Measurements from ENCODE around the gene DPP10.
"Not testable (repeated sequence)": the region's sequence is repeated elsewhere in the genome, so short reads cannot be mapped to it uniquely, and the experiment has no call there.

Gene DPP10

DNA sequence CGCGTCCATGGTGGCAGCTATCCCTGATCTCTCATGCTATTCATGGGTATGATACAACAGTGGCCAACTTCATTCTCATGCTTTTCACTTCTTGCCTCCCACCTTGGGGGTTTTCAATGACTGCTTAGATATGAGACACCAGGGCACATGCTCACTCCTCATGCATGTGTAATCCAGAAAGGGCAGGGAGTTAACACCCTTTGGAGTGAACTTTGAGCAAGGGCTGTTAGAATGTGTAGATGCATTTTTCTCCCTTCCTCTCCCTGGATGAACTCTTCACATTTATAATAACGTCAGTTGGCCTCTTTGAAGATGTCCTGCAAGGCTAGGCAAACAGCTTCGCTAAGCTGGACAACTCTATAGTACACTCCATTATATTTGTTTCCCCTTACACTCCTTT, 56.7 kb downstream of the DPP10 start:
- H3K4me3 ChIP-seq (ENCODE audit: low read length), result no peak overlapping the region
- TF ChIP-seq, protein P1, sequence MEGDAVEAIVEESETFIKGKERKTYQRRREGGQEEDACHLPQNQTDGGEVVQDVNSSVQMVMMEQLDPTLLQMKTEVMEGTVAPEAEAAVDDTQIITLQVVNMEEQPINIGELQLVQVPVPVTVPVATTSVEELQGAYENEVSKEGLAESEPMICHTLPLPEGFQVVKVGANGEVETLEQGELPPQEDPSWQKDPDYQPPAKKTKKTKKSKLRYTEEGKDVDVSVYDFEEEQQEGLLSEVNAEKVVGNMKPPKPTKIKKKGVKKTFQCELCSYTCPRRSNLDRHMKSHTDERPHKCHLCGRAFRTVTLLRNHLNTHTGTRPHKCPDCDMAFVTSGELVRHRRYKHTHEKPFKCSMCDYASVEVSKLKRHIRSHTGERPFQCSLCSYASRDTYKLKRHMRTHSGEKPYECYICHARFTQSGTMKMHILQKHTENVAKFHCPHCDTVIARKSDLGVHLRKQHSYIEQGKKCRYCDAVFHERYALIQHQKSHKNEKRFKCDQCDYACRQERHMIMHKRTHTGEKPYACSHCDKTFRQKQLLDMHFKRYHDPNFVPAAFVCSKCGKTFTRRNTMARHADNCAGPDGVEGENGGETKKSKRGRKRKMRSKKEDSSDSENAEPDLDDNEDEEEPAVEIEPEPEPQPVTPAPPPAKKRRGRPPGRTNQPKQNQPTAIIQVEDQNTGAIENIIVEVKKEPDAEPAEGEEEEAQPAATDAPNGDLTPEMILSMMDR (conservative IDR thresholded peaks at IDR 0.05; ENCODE audit: low read depth, low read length), result no peak
- DNase-seq (ENCODE audit: low read depth), result no peak

DNA sequence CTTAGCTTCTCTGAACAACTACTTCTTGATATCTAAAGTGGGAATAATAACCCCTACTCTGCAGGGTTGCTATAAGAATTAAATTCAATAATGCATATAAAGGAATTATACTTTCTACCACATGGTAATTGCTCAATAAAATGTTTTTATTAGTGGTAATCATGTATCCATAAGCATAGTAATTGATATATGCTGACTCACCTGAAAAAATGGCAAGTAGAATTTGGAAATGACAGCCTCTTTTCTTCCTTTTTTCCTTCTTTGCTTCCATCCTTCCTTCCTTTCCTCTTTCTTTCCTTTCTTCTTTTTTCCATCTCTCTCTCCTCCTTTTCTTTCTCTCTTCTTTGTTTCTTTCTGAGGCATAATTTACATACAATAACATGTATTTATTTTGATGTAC, 65.3 kb downstream of the DPP10 start:
- TF ChIP-seq, protein P1 (conservative IDR thresholded peaks at IDR 0.05; ENCODE audit: low read depth, low read length), result no peak
- DNase-seq (ENCODE audit: low read depth), result no peak
- no peak overlapping the region for H3K4me3 ChIP-seq (ENCODE audit: low read length)

DNA sequence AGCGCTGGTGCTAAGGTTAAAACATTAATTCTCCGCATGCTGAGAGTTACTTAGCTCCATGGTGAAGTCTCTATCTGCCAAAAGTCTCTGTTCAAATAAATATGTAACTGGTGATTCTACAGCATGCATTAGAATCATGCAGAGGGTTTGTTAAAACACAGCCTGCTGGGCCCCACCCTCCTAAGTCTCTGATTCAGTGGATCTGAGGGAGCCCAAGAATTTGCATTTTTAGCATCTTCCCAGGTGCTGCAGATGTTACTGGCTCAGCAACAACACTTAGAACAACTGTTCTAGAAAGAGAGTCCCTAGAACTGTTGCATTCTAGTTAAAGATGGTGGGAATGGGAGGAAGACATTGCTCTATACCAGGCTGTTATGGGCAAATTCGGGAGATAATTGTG, 73.4 kb downstream of the DPP10 start:
- TF ChIP-seq, protein P1 (conservative IDR thresholded peaks at IDR 0.05; ENCODE audit: low read depth, low read length), result no peak
- H3K4me3 ChIP-seq (ENCODE audit: low read length), result no peak overlapping the region
- DNase-seq (ENCODE audit: low read depth), result no peak

DNA sequence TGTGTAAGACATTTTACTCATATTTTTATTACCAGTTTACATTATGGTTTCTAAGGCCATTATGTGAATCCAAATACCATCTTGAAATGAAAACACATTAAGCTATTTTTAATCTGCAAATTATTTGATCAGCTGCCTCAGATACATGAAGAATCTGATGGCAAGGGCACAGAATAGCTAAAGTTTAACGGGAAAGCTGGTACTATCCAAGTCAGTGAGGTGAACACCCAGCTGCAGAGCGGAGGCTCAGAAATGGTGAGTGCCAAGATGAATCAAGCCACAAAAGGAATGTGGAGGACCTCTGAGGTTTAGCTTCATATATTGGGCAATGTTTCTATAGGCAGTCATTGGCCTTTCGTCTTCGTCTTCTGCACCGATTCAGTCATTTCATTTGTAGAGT, 75.1 kb downstream of the DPP10 start:
- no peak for DNase-seq (ENCODE audit: low read depth)
- no peak overlapping the region for H3K4me3 ChIP-seq (ENCODE audit: low read length)
- TF ChIP-seq, protein P1 (conservative IDR thresholded peaks at IDR 0.05; ENCODE audit: low read depth, low read length), result no peak

DNA sequence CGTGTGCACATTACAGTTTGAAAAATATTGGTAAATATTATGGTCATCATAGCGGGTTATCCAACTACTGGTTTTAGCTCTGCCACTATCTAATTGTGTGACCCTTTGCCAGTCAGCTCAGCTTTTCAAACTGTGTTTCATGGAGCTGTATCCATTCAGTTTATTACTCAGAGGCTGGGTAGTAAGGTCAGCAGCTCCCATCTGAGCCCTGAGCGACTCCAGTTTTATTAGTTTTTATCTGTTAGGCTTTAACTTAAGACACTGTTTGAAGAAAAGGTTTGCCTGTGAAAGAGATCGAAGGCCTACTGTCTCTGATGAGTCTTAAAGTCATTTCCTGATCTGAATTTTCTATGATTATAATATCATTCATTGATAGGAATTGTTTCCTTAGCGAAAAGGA, 76.3 kb downstream of the DPP10 start:
- TF ChIP-seq, protein P1 (conservative IDR thresholded peaks at IDR 0.05; ENCODE audit: low read depth, low read length), result no peak
- no peak for DNase-seq (ENCODE audit: low read depth)
- H3K4me3 ChIP-seq (ENCODE audit: low read length), result no peak overlapping the region

DNA sequence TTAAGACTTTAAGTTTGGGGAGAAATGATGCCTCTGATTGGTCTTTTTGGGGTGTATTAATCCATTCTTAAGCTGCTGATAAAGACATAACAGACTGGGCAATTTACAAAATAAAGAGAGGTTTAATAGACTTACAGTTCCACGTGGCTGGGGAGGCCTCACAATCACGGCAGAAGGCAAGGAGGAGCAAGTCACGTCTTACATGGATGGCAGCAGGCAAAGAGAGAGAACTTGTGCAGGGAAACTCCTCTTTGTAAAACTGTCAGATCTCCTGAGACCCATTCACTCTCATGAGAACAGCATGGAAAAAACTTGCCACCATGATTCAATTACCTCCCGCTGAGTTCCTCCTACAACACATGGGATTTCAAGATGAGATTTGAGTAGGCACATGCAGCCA, 80.2 kb downstream of the DPP10 start:
- not testable (repeated sequence) for H3K4me3 ChIP-seq (ENCODE audit: low read length); DNase-seq (ENCODE audit: low read depth)

DNA sequence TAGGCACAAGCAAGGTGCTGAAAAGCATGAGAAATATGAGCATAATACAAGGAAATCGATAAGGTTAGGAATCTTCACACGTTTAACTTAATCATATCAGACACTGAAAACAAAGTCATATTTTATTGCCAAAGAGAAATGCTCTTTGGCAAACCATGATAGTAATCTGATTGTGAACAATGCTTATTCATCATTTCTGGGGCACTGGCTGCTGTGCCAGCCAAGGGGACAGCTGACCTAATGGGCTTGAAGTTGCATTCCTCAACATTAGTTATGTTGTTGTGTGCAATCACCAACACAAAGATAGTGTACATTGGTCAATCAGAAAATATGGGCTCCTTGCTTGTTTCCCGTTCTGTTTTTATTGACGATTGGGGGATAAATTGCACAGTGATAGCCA, 83.5 kb downstream of the DPP10 start:
- no peak for DNase-seq (ENCODE audit: low read depth)

More for the DNA sequence above, 83.5 kb downstream of the DPP10 start:
- TF ChIP-seq, protein P1 (conservative IDR thresholded peaks at IDR 0.05; ENCODE audit: low read depth, low read length), result no peak
- no peak overlapping the region for H3K4me3 ChIP-seq (ENCODE audit: low read length)

All from retinal pigment epithelial cell (primary cell).